HG03457 (cell line): ENCODE measurements around the gene RUVBL2.
A peak's percentile ranks its signal among the peaks of the same experiment; 100 is the strongest.

Experiments
- ATAC-seq: cut with Tn5 transposase; IDR thresholded peaks from one replicate; pipeline ENCODE4 v1.9.1; 2021; ENCODE audit warnings: moderate number of reproducible peaks; ENCODE audit not compliant: unreplicated experiment

Gene RUVBL2

GRCh38 chr19:48963371-48964204 lies 30.1 kb upstream of the RUVBL2 start:
- no peak for ATAC-seq

- no peak for ATAC-seq
Observed at GRCh38 chr19:48964205-48965039, 29.3 kb upstream of the RUVBL2 start.

GRCh38 chr19:48965040-48965805 lies 28.5 kb upstream of the RUVBL2 start, which contains the start of gene FTL:
Gene FTL (plus strand): TSS chr19:48965309. CDS start chr19:48965508, 199 bp downstream.
- ATAC-seq, result peak; percentile 34

GRCh38 chr19:48965806-48966540 lies 27.7 kb upstream of the RUVBL2 start:
- ATAC-seq, result peak; percentile 28

- ATAC-seq, result no peak
Observed at GRCh38 chr19:48966541-48967345, 26.9 kb upstream of the RUVBL2 start.

GRCh38 chr19:48967346-48968178 lies 26.1 kb upstream of the RUVBL2 start:
- ATAC-seq, result no peak

- no peak for ATAC-seq
Observed at GRCh38 chr19:48968179-48968661, 25.5 kb upstream of the RUVBL2 start.

- ATAC-seq, result no peak
Observed at GRCh38 chr19:48968813-48969218, 24.9 kb upstream of the RUVBL2 start.

GRCh38 chr19:48969276-48970138 lies 24.2 kb upstream of the RUVBL2 start:
- ATAC-seq, result no peak

GRCh38 chr19:48970139-48970766 lies 23.4 kb upstream of the RUVBL2 start:
- no peak for ATAC-seq

GRCh38 chr19:48970923-48971395 lies 22.7 kb upstream of the RUVBL2 start:
- no peak for ATAC-seq

GRCh38 chr19:48975947-48976847 lies 17.5 kb upstream of the RUVBL2 start:
- ATAC-seq, result no peak

- ATAC-seq, result no peak
Observed at GRCh38 chr19:48977061-48977460, 16.6 kb upstream of the RUVBL2 start.

- ATAC-seq, result no peak
Observed at GRCh38 chr19:48982280-48982679, 11.4 kb upstream of the RUVBL2 start.

GRCh38 chr19:48985711-48986110 lies 8.0 kb upstream of the RUVBL2 start:
- ATAC-seq, result no peak

- no peak for ATAC-seq
Observed at GRCh38 chr19:48986211-48986610, 7.5 kb upstream of the RUVBL2 start.
